Measurements from ENCODE around the gene SLC4A7.

DNA sequence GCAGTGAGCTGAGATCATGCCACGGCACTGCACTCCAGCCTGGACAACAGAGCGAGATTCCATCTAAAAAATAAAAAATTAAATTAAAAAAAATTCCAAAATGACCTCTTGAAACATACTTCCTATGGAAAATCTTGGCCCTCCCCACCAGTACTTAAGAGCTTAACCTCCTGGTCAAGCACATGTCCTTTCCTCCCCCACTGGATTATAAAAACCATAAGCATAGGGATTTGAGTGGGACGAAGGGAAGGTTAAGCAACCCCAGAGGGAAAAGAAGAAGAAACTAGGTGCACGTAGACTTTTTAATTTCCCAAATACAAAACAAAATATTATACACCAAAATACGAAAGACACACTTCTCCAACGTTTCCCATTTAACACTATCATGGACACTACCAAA lies 25.3 kb downstream of the SLC4A7 start:
- TF ChIP-seq POLR2A (IDR thresholded peaks at IDR 0.05; ENCODE audit: low read length) (no peak), GATA1 (IDR thresholded peaks at IDR 0.05; ENCODE audit: low read depth, low read length) (no peak)

Measured in erythroblast (primary cell).